Esophagus muscularis mucosa (tissue), 3 donors: Measurements from ENCODE around the gene SLC26A5.

ENCODE experiments used
- POLR2A ChIP-seq: fragments of 450-650 bp; IDR thresholded peaks from one replicate; pipeline ENCODE4 v1.6.1; 2017; ENCODE audit warnings: antibody characterized with exemption, moderate library complexity, mild to moderate bottlenecking, low read depth
- POLR2AphosphoS5 ChIP-seq, 2 donors: sonication (generic); formaldehyde crosslinking; IDR thresholded peaks; one replicate each; pipeline ENCODE4 v1.6.1; 2017; ENCODE audit warnings: antibody characterized with exemption in 2 of 2
- TF ChIP-seq, protein P1 (sequence below), 3 experiments: fragments of 200-600 bp in 2 of 3; fragments of 450-650 bp in 1 of 3; sonication (generic) in 2 of 3; IDR thresholded peaks; one replicate each; pipeline ENCODE4 v1.5.1; 2017 to 2019; ENCODE audit warnings: antibody characterized with exemption in 3 of 3, mild to moderate bottlenecking in 2 of 3, moderate library complexity in 1 of 3

GRCh38 chr7:103348959-103349358 is 97.0 kb downstream of the SLC26A5 start:
- TF ChIP-seq POLR2A = no peak
- no peak for TF ChIP-seq POLR2AphosphoS5 (IDR thresholded peaks at IDR 0.05)
- TF ChIP-seq, protein P1, sequence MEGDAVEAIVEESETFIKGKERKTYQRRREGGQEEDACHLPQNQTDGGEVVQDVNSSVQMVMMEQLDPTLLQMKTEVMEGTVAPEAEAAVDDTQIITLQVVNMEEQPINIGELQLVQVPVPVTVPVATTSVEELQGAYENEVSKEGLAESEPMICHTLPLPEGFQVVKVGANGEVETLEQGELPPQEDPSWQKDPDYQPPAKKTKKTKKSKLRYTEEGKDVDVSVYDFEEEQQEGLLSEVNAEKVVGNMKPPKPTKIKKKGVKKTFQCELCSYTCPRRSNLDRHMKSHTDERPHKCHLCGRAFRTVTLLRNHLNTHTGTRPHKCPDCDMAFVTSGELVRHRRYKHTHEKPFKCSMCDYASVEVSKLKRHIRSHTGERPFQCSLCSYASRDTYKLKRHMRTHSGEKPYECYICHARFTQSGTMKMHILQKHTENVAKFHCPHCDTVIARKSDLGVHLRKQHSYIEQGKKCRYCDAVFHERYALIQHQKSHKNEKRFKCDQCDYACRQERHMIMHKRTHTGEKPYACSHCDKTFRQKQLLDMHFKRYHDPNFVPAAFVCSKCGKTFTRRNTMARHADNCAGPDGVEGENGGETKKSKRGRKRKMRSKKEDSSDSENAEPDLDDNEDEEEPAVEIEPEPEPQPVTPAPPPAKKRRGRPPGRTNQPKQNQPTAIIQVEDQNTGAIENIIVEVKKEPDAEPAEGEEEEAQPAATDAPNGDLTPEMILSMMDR (IDR thresholded peaks at IDR 0.05) = no peak
